HG03469 (cell line): ENCODE measurements around the gene HEG1.
"Not testable (repeated sequence)": the region's sequence is repeated elsewhere in the genome, so short reads cannot be mapped to it uniquely, and the experiment has no call there.

Source experiments
- ATAC-seq: cut with Tn5 transposase; IDR thresholded peaks from one replicate; pipeline ENCODE4 v1.9.1; 2021; ENCODE audit warnings: mild to moderate bottlenecking, moderate library complexity, moderate number of reproducible peaks; ENCODE audit not compliant: unreplicated experiment

HEG1 gene

GRCh38 chr3:124963755-124964154 lies 92.0 kb downstream of the HEG1 start:
- no peak for ATAC-seq

DNA sequence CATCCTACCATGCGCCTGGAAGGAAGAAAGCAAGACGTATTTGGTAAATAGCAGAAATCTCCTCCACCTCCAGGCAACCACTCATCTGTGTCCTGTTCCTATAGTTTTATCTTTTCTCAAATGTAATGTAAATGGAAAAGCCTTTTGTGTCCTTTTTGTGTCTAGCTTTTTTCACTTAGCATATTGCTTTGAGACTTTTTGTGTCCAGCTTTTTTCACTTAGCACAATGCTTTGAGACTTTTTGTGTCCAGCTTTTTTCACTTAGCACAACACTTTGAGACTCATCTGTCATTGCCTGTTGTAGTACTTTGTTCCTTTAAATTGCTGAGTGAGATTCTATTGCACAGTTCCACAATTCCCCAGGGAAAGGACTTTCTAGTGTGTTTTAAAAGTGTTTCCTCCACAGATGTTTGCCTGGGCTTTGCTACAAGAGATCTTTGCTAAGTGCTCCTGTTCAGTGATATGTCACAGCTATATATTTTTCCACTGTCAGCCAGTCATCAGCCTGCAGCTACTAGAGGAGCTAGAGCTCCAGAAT lies 93.3 kb downstream of the HEG1 start:
- ATAC-seq, result no peak

GRCh38 chr3:124960698-124961097 lies 95.1 kb downstream of the HEG1 start:
- no peak for ATAC-seq

- no peak for ATAC-seq
Measured at GRCh38 chr3:124960105-124960504, 95.7 kb downstream of the HEG1 start.

GRCh38 chr3:124957951-124958350 lies 97.8 kb downstream of the HEG1 start:
- ATAC-seq, result not testable (repeated sequence)

DNA sequence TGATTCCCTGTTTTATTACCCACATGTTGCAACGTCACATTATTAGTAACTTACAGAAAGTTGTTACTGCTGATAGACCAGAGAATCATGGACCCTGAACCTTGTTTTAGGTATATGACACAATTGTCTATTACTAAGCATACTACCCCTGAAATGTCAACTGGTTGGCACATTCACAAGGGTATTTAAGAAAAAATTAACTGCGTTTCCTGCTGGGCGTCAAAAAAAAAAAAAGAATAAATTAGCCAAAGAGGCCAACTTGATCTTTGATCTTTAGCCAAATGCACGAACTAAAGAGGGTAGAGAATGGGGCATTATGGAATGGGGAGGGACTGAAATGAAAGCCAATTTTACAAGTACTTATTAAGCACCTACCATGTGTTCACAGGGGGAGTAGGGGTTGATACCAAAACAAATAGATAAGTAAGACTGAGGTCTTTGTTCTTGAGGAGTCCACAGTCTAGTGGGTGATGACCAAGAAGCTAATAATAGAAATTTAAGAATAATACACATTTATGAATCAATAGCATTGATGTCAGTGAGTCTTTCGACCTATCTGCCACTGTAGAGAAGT lies 103.4 kb downstream of the HEG1 start:
- ATAC-seq, result no peak

- ATAC-seq, result no peak
Measured at GRCh38 chr3:124951511-124952281, 104.1 kb downstream of the HEG1 start.

GRCh38 chr3:124950026-124950425 lies 105.8 kb downstream of the HEG1 start:
- ATAC-seq, result no peak

DNA sequence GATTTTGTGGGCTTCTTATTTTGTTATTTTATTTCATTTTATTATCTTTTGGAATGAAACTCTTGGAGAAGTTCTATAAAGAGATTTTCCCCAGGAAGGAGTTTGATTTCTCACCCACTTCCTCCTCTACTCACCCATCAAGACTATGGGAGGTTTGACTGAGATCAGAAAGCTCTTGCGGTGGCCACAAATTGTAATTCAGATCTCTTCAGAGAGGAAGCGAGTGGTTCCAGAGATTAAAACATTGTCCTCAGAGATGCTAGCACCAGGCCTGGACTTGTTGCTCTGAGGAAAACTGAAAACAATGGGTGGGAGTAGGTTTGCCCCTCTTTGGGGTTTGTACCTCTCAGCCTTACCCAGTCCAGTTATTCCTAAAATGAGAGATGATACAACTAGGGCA lies 113.2 kb downstream of the HEG1 start:
- no peak for ATAC-seq

GRCh38 chr3:124941771-124942170 lies 114.0 kb downstream of the HEG1 start:
- no peak for ATAC-seq

- ATAC-seq, result no peak
Measured at GRCh38 chr3:124939661-124940060, 116.1 kb downstream of the HEG1 start.

DNA sequence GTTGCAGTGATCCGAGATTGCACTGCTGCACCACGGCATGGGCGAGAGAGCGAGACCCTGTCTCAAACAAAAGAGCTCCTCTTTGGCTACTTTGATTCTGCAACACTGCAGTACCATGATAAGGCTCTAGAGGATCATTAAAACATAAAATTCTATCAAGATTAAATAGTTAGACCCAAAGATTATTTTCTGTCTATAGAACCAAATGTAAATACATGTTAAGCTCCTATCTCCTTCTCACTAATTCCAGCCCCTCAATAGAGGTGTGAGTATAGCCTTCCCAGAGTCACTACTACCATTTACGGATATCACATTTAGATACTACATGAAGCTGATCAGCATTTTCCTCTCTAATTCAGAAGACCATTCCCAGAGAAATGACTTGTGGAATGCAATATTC lies 116.9 kb downstream of the HEG1 start:
- no peak for ATAC-seq

DNA sequence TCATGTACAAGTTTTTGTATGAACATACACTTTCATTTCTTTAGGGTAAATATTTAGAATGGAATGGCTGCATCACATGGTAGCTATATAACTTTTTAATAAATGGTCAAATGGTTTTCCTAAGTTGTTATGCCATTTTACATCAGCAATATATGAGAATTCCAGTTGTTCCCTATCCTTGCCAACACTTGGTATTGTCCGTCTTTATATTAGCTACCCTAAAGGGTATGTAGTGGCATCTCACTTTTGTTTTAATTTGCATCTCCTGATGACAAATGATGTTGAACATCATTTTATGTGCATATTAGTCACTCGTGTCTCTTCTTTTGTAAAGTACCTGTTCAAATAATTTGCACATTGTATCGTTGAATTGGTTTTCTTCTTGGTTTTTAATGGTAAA lies 118.7 kb downstream of the HEG1 start:
- no peak for ATAC-seq

GRCh38 chr3:124935794-124936542 lies 119.8 kb downstream of the HEG1 start:
- ATAC-seq, result no peak

DNA sequence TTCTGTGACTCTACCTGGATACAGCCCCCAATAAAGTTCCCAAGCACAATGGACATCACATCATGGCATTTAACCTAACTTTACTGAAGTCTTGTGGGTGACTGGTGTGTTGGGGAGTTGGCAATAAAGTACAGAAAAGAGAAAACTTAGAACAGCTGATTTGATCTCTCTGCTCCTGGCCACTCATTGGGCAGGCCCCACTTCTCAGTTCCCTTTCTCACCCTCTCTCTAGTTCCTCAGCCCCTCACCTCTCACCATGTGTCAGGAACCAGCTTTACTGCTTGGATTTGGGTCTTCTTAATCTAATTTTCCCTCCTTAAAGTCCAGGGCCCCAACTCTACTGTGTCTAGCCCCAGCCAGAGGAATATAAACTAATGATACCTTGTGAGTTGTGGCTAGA lies 120.5 kb downstream of the HEG1 start:
- ATAC-seq, result no peak

DNA sequence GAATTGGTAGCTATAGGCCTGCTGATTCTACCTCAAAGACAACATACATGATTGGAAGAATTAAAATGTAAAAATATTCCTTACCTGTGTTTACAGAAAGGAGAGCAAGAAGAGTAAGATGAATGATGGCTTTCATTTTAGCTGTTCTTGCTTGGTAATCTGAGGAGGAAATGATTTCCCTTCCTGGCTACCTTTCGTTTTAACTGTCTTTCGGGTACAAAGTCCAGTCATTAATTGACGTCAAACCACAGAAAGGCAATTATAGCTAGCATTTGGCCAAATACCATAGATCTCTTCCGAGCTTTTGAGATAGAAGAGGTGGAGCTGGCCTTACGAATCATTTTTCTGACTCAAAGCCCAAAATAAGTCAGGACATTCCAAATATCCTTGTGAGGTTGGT lies 121.2 kb downstream of the HEG1 start, which contains the start of gene MUC13:
TSS of gene MUC13 (minus strand) at position 175 of the 400 bp plus-strand sequence. CDS start at position 136, 39 bp downstream.
- ATAC-seq, result no peak

DNA sequence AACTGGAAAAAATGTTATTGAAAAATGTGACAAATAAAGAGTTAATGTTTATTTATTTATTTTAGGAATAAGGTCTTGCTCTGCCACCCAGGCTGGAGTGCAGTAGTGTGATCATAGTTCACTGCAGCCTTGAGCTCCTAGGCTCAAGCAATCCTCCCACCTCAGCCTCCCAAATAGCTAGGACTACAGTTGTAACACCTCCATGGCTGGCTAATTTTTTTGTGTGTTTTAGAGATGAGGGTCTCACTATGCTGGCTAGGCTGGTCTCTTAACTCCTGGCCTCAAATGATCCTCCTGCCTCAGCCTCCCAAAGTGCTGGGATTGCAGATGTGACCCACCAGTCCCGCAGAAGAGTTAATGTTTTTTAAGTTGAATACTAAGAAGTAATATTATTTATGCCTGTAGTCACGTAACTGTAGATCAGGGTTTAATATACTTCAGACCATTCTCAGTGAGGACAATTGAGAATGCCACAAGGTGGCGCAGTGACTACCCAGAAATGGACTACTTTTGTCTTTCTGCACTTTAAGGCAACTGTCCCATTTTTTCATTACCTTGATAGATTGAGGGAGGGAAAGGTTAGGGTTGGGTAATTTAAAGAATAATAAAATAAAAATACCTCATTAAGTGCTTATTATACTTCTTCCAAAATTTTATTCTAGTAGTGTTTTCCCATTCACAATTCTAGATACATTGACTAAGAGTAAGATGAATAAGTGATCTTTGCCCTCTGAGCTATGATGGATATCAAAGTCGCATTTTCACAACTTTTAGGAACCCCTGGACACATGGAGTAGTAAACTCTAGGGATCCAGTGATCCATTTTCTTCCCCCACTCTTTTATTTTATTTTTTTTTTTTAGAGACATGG lies 127.2 kb downstream of the HEG1 start:
- ATAC-seq, result no peak

DNA sequence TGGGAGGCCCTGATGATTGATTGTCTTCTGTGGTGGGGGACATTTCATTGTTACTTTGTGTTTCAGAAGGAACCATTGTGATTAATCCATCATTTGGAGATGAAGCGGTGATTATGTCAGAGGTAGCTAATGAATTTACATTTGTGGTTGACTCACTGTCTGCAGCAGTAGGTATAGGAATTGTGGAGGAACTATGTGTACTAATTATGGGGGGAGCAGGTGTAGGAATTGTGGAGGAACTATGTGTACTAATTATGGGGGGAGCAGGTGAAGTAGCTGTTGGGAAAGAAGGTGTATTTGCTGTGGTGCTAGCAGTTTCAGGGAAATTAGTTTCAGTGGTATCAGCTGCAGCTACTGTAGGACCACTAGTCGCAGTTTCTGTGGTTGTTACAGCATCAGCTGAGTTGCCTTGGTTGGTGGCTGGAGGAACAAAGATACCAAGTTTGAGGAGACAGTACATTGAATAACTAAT lies 128.2 kb downstream of the HEG1 start:
- ATAC-seq, result no peak

- no peak for ATAC-seq
Measured at GRCh38 chr3:124926426-124927101, 129.2 kb downstream of the HEG1 start.

DNA sequence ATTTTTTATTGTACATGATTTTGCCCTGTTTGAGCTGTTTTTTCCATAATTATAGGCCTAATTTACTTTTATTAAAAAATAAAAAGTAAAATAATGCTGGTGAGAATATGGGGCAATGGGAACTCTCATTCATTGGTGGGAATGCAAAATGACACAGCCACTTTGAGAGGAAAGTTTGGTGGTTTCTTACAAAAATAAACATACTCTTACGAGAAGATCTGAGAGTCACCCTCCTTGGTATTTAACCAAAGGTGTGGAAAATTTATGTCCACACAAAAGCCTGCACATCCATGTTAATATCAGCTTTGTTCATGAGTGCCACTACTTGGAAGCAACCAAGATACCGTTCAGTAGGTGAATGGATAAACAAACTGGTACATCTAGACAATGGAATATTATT lies 131.1 kb downstream of the HEG1 start:
- no peak for ATAC-seq
